Stimulated activated CD8-positive, alpha-beta memory T cell treated with anti-CD3 and anti-CD28 coated beads, Interleukin-7, amount 100 ng/mL, for 4 hours (primary cell): Measurements from ENCODE around the gene ZDHHC20.

Source experiments
- DNase-seq, 2 donors: peaks; one replicate each; pipeline ENCODE4 v3.0.0-alpha.2; 2020; ENCODE audit warnings: low read depth in 2 of 2

Gene ZDHHC20

GRCh38 chr13:21458813-21459701, at the start of gene ZDHHC20:
TSS of gene ZDHHC20 (minus strand) at chr13:21459303. CDS start at chr13:21459171, 132 bp downstream.
- DNase-seq, result peak; percentile 67 to 81

GRCh38 chr13:21504379-21504778, 45.3 kb upstream of the ZDHHC20 start:
- no peak for DNase-seq

GRCh38 chr13:21501686-21502085, 42.6 kb upstream of the ZDHHC20 start:
- no peak for DNase-seq

- no peak for DNase-seq
These were observed 27.2 kb upstream of the ZDHHC20 start for GRCh38 chr13:21486322-21486721.

GRCh38 chr13:21483748-21484147, 24.6 kb upstream of the ZDHHC20 start:
- no peak for DNase-seq

- DNase-seq, result no peak
These were observed 22.3 kb upstream of the ZDHHC20 start for GRCh38 chr13:21481359-21481758.

GRCh38 chr13:21478881-21479808, 20.0 kb upstream of the ZDHHC20 start:
- peak in 1 of 2 donors; percentile 19 for DNase-seq

GRCh38 chr13:21476893-21477472, 17.9 kb upstream of the ZDHHC20 start:
- peak; percentile 58 for DNase-seq

- DNase-seq, result no peak
These were observed 16.0 kb upstream of the ZDHHC20 start for GRCh38 chr13:21475115-21475514.

GRCh38 chr13:21470785-21471184, 11.7 kb upstream of the ZDHHC20 start:
- no peak for DNase-seq

GRCh38 chr13:21466527-21466926, 7.4 kb upstream of the ZDHHC20 start:
- DNase-seq, result no peak

GRCh38 chr13:21465710-21466160, 6.6 kb upstream of the ZDHHC20 start:
- no peak for DNase-seq

GRCh38 chr13:21463424-21463823, 4.3 kb upstream of the ZDHHC20 start:
- DNase-seq, result no peak

GRCh38 chr13:21461131-21461530, 2.0 kb upstream of the ZDHHC20 start:
- no peak for DNase-seq

- DNase-seq, result peak in 1 of 2 donors; percentile 52
These were observed 671 bp downstream of the ZDHHC20 start for GRCh38 chr13:21458451-21458812.

- no peak for DNase-seq
These were observed 5.6 kb downstream of the ZDHHC20 start for GRCh38 chr13:21453387-21454081.

- DNase-seq, result no peak
These were observed 8.2 kb downstream of the ZDHHC20 start for GRCh38 chr13:21450936-21451335.

GRCh38 chr13:21446656-21447055, 12.4 kb downstream of the ZDHHC20 start:
- no peak for DNase-seq

GRCh38 chr13:21445759-21446158, 13.3 kb downstream of the ZDHHC20 start:
- no peak for DNase-seq

GRCh38 chr13:21443171-21443570, 15.9 kb downstream of the ZDHHC20 start:
- DNase-seq, result no peak

- DNase-seq, result no peak
These were observed 22.5 kb downstream of the ZDHHC20 start for GRCh38 chr13:21436582-21436981.
